ENCODE data around the gene SNN. TPM values are rescaled to one million over a fixed set of nuclear protein-coding genes. Genes with fewer than 3 reads are reported as not detected.

The SNN gene
- polyA plus RNA-seq (2011; rRNA removed), result 7.3 and 7.5 TPM in 2 replicates
- polyA minus RNA-seq (2011; rRNA and poly(A)+ RNA removed), result 2.4 and 3.3 TPM in 2 replicates

- no peak for DNase-seq (ENCODE audit: low read depth)
- Histone ChIP-seq H3K36me3 (ENCODE audit: control insufficient read depth, insufficient read depth, low read length) (no peaks in the 10 kb centered on the region), H3K27me3 (ENCODE audit: control insufficient read depth, insufficient read depth, low read length) (no peaks in the 10 kb centered on the region), H3K4me3 (ENCODE audit: low read depth, low read length) (peak within 1 kb of the TSS; percentile 87)
- ChIA-PET CTCF (interaction anchor here (1.5 kb wide), 1 partner anchor 260 kb away, joined by 4 read pairs; no protein-coding TSS in a partner anchor), POLR2A (no interaction called here)
- no peak for TF ChIP-seq CTCF (IDR thresholded peaks at IDR 0.05; ENCODE audit: insufficient read depth, low read depth, low read length)
These were observed at the start of gene SNN for GRCh38 chr16:11667824-11668622. SNN (plus strand) TSS chr16:11668455; CDS start chr16:11676060, 7,605 bp downstream.

- no peak for DNase-seq (ENCODE audit: low read depth)
- Histone ChIP-seq H3K4me3 (ENCODE audit: low read depth, low read length) (no peak overlapping the region), H3K36me3 (ENCODE audit: control insufficient read depth, insufficient read depth, low read length) (no peaks in the 10 kb centered on the region), H3K27me3 (ENCODE audit: control insufficient read depth, insufficient read depth, low read length) (no peaks in the 10 kb centered on the region)
- ChIA-PET CTCF (no interaction called here), POLR2A (interaction anchor here (0.6 kb wide), 1 partner anchor 21 kb away, joined by 3 read pairs; no protein-coding TSS in a partner anchor)
- no peak for TF ChIP-seq CTCF (IDR thresholded peaks at IDR 0.05; ENCODE audit: insufficient read depth, low read depth, low read length)
These were observed 48.9 kb upstream of the SNN start for GRCh38 chr16:11619327-11619851.

GRCh38 chr16:11620243-11621003 lies 47.8 kb upstream of the SNN start:
- POLR2A ChIA-PET, result no interaction called here
- Histone ChIP-seq H3K27me3 (ENCODE audit: control insufficient read depth, insufficient read depth, low read length) (no peaks in the 10 kb centered on the region), H3K4me3 (ENCODE audit: low read depth, low read length) (no peak overlapping the region), H3K36me3 (ENCODE audit: control insufficient read depth, insufficient read depth, low read length) (no peaks in the 10 kb centered on the region)
- DNase-seq (ENCODE audit: low read depth), result no peak
- TF ChIP-seq CTCF (IDR thresholded peaks at IDR 0.05; ENCODE audit: insufficient read depth, low read depth, low read length), result no peak
- CTCF ChIA-PET, result interaction anchor here (1.6 kb wide), 1 partner anchor 10 kb away, joined by 7 read pairs; no protein-coding TSS in a partner anchor

- H3K36me3 ChIP-seq (ENCODE audit: control insufficient read depth, insufficient read depth, low read length), result no peaks in the 10 kb centered on the region
- no peak overlapping the region for H3K4me3 ChIP-seq (ENCODE audit: low read depth, low read length)
- ChIA-PET CTCF (interaction anchor here (0.8 to 1.6 kb wide), 6 partner anchors 9 to 90 kb away, joined by 3 to 7 read pairs (median 4); no protein-coding TSS in a partner anchor), POLR2A (no interaction called here)
- DNase-seq (ENCODE audit: low read depth), result no peak
- no peak for TF ChIP-seq CTCF (IDR thresholded peaks at IDR 0.05; ENCODE audit: insufficient read depth, low read depth, low read length)
- H3K27me3 ChIP-seq (ENCODE audit: control insufficient read depth, insufficient read depth, low read length), result no peaks in the 10 kb centered on the region
These were observed 46.7 kb upstream of the SNN start for GRCh38 chr16:11621539-11621919.

All from BJ (cell line).